Spleen (tissue), 7 donors: Measurements from ENCODE around the gene DDOST.

ENCODE experiments used
- POLR2A ChIP-seq, 3 donors: fragments of 450-650 bp; IDR thresholded peaks; one replicate each; pipeline ENCODE4 v1.5.1; 2017; ENCODE audit warnings: antibody characterized with exemption in 3 of 3, mild to moderate bottlenecking in 1 of 3
- TF ChIP-seq, protein P1 (sequence below), 11 experiments: fragments of 200-600 bp in 7 of 11; fragments of 450-650 bp in 4 of 11; sonication (generic) in 4 of 11; IDR thresholded peaks in 8 of 11; conservative IDR thresholded peaks in 3 of 11; 1 replicate in 7 of 11; 2 replicates in 4 of 11; pipeline versions ENCODE4 v1.4.0 to v1.8.0; 2016 to 2021; ENCODE audit warnings: antibody characterized with exemption in 11 of 11, inconsistent platforms in 4 of 11, mild to moderate bottlenecking in 1 of 11
- donor health status: DM: no; HTN: no; CAD: no; lungs with moderate emphysema.
- donor health status: DM: no; HTN: no; CAD: no.
- donor health status: DM: no; HTN: no; CAD: no.

DNA sequence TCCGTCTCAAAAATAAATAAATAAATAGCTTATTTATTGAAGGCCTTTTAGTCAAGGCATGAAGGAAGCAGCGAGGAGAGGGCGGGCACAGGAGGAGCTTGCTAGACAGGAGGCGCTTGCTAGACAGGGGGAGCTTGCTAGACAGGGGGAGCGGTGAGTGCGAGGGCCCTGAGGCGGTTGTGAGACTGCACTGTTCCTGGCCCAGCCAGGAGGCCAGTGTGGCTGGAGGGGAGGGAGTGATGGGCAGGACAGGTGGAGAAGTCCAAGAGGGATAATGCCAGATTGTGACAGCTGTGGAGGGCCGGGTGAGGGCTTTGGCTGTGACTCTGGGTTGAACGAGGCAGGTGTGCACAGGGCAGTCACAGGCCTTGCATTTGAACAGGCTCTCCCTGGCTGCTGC lies 38.4 kb upstream of the DDOST start:
- TF ChIP-seq, protein P1, sequence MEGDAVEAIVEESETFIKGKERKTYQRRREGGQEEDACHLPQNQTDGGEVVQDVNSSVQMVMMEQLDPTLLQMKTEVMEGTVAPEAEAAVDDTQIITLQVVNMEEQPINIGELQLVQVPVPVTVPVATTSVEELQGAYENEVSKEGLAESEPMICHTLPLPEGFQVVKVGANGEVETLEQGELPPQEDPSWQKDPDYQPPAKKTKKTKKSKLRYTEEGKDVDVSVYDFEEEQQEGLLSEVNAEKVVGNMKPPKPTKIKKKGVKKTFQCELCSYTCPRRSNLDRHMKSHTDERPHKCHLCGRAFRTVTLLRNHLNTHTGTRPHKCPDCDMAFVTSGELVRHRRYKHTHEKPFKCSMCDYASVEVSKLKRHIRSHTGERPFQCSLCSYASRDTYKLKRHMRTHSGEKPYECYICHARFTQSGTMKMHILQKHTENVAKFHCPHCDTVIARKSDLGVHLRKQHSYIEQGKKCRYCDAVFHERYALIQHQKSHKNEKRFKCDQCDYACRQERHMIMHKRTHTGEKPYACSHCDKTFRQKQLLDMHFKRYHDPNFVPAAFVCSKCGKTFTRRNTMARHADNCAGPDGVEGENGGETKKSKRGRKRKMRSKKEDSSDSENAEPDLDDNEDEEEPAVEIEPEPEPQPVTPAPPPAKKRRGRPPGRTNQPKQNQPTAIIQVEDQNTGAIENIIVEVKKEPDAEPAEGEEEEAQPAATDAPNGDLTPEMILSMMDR (IDR thresholded peaks at IDR 0.05 in 8 of 11, conservative IDR thresholded peaks at IDR 0.05 in 3 of 11): no peak
- no peak for TF ChIP-seq POLR2A (IDR thresholded peaks at IDR 0.05)
